TTC549 (cell line): ENCODE results near the gene RAX.

ENCODE experiments used
- FAIRE-seq: peaks from 2 replicates; lab custom pipeline; 2012; peaks lifted over from hg19 to GRCh38; lab: Jason Lieb, UNC

The RAX gene

DNA sequence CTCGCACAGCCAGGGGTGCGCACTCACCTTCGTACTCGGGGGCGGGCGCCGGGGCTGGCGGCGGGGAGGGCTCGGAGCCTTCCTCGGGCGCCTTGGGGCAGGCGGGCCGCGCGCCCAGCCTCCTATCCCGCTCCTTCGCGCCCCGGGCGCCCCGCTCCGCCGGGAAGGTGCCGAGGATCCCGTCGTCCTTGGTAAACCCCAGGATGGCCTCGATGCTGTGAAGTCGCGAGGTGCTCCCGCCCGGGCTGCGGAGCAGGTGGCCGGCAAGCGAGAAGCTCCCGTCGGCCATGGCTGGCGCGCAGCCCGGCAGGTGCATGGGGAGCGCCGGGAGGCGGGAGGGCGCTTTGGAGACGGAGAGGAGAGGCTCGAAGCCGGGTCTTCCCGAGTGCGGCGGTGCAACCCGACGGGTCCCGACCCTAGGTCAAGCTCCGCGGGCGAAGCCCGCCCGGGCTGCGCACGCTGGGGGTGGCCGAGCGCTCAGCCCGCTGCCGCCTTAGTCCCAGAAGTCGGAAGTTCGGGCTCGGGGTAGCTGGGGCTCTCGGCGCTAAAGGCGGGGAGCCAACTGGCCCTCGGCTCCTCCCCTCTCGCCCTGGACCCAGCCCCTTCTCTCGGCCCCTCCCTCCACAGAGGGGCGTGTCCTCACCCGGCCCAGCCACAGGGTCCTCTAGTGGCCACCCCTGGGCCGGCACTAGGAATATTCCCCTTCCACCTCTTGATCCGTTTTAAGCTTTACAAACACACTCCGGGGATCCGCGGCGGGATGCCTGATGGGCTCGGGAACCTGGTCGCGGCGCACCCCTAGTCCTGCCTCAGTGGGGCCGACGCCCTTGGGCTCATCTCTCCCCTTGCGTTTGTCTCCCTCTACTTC, at the start of gene RAX:
Gene RAX (minus strand): TSS at position 564 of the 868 bp plus-strand sequence. CDS start 248 bp downstream, at position 316.
- no peak for FAIRE-seq

DNA sequence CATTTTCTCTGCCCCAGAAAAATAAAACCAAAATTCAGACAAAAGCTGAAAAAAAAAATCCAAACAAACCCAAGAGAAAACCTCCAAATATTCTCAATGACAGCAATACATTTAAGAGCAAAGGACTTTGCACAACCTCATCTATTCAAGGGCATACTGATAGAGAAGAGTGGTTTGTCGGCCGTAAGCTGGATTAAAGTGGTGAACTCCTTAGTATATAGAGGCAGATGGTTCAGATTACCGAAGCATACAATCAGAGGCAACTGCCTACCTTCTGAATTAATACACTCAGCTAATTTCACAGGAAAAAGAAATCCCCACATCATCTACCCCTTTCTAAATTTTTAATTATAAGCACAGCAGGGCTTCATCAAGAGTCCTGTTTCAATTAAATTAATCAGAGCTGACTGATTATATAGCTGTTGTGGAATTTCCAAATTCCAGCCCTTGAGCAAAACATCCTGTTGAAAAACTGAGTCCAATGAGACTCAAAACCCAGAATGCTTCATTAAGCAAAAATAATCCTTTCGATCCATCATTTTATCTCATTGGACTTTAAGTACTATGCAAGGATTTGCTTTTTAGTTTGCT, 45.3 kb upstream of the RAX start, which contains the start of gene CPLX4:
Gene CPLX4 (minus strand): TSS at position 190 of the 591 bp plus-strand sequence. CDS start 187 bp downstream, at position 3.
- FAIRE-seq: no peak

DNA sequence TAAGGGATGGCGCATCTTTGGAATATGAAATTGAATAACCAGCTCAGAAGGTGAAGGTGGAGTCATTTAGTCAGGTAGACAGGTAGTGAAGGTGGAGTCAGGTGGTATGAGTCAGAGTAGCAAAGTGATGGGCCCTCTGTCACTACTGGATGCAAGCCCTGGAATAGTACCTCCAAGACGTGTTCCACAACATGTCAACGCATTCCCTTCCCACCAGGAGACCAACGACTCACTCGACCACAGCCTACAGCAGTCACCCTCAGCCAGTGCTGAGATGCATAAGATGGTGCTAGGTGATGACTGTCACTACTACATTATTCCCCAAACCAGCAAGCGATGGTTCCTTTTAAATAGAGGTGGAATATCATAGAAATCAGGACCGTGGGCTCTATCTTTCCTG, 38.4 kb upstream of the RAX start:
- no peak for FAIRE-seq

DNA sequence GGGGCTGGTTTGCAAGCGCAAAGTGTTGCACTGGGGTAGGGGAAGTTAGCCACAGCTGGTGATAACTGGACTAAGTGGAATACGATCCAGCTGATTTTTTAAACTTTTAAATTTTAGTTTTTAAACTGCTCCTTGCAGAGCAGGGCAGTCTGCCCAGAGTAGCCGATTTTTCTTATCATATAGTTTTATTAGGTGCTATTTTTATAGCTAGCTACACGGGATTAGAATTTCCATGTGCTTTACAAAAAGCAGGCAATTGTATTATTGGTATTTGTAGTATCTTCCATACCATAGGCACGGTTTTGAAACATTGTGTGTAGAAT, 35.6 kb upstream of the RAX start:
- no peak for FAIRE-seq

- no peak for FAIRE-seq
These were observed 35.1 kb upstream of the RAX start for GRCh38 chr18:59308248-59308937.

GRCh38 chr18:59306640-59307039, 33.4 kb upstream of the RAX start:
- FAIRE-seq: no peak

DNA sequence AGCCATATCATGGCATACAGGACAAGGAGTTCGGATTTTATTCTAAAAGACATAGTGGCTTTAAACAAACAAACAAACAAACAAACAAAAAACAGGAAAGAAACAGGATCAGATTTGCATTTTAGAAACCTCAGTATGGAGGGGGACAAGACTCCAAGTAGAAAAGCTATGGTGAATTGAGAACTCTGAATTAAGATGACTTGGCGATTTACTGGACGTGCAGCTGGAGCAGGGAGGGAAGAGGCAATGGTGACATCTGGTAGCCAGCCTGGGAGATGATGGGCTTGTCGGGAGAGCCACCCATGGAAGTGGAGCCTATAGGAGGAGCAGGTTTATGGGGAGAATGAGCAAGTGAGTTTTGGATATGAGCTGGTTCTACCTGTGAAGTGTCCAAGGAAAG, 32.0 kb upstream of the RAX start:
- FAIRE-seq: no peak

DNA sequence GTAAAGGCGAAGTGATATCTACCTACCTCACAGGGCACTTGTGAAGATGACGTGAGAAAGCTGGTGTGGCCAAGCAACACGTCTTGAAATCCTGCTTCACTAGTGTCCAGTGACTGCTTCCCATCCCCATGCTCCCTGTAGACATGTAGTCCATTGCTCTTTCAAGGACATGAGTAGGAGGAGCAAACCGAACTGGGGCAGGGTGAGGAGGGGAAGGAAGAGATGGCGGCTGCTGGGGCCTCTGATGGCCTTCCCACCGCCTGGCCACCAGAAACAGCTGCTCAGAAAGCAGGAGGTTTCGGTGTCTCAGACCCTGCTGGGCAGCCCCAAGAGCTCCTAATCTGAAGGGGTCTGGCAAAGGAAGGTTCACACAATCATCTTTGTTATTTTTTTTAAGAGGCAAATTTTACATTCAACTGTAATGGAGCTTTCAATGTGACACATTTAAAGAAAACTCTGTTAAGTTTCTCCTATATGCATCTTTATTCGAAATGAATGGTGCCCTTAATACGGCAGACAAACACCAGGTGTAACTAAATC, 30.5 kb upstream of the RAX start:
- no peak for FAIRE-seq

GRCh38 chr18:59303006-59303405, 29.8 kb upstream of the RAX start:
- no peak for FAIRE-seq

DNA sequence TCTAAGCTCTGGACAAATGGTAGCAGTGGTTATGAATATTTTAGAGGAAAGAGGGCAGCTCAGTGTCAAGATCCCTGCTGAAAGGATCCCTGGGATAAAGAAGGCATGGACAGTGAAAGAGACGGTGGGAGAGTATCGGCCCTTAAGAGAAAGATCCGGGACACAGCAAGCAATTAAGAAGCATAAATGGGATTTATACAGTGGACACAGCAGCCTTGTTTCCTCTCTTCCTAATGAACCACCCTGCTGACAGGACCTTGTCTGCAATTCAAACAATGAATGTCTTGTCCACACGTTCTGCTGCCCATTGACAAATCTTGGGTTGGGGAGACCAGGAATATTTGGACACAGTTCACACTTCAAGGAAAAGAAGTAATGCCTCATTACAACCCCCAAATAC, 28.7 kb upstream of the RAX start:
- no peak for FAIRE-seq

- FAIRE-seq: no peak
These were observed 27.5 kb upstream of the RAX start for GRCh38 chr18:59300676-59301285.

GRCh38 chr18:59298871-59299270, 25.6 kb upstream of the RAX start:
- FAIRE-seq: no peak

- no peak for FAIRE-seq
These were observed 20.1 kb upstream of the RAX start for GRCh38 chr18:59293317-59293716.

DNA sequence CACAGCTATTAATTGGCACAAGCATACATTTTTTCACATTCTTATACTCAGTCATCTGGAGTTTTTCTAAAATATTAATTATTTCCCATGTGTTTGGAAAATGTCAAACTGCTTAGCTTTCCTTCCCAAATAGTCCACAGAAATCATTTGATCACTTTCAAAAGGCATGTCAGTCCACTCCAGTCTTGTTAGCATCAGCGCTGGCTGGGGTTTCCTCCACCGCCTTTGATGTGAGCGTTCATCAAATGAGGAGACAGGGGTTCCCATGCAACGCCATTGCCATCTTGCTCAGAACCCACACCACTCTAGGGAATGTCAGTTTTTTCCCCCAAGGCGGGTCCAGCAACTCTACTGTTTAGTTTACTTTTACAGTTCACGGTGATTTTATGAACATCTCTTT, 13.1 kb upstream of the RAX start:
- no peak for FAIRE-seq

GRCh38 chr18:59282341-59282740, 9.1 kb upstream of the RAX start:
- no peak for FAIRE-seq

DNA sequence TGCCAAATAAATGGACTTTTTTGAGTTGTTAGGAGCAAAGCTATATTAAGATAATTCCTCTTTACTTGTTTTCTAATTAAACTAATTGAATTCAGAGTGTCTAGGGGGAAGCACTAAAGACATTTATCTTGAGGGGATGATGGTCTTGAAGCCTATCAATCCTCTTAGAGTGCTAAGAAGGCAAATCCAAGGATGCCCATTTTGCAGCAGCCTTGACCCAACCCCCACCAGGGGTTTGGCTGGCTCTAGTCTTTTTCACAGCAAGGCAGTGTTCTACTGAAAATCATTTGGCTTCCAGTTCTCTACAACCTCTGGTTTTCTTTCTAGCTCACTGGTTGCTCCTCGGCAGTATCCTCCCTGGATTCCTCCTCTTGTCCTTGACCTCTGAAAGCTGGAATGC, 6.5 kb upstream of the RAX start:
- no peak for FAIRE-seq

DNA sequence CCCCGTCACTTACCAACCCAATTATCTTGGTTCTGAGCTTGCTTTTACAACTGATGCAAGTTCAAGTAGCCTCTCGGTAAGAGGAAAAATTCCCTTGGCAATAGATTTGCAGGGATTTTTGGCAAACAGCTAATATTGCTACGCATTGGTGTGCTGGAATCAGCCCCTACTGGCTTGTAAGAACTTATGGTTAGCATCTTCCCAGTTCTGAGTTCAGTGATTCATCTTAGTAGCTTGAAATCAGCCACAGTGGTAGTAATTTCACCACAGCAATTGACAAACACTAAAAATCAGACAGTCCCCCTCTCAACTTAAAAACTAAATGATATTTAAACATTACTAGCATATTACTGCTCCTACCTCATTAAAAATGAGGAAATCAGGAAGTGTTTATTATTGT, 5.9 kb upstream of the RAX start:
- no peak for FAIRE-seq

DNA sequence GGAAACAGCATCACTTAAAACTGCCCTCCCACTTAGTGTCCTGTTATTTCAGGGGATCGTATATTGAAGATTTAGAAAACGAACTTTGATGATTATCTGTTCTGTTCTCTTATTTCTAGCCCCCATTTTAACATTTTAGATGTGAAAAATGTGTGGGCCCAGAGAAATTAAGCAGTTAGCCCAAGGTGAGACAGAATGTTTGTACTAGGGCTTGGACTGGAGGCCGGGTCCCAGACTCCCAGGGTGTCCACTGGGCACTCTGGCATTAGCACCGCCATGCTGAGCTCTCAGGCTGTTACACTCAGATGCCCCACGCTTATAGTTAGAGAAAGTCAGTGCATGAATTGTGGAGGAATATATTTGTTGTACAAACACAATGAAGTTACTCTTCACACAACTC, 5.5 kb upstream of the RAX start:
- no peak for FAIRE-seq

- FAIRE-seq: no peak
These were observed 2.8 kb upstream of the RAX start for GRCh38 chr18:59276047-59276446.

- no peak for FAIRE-seq
These were observed 2.2 kb upstream of the RAX start for GRCh38 chr18:59275406-59275949.

GRCh38 chr18:59274533-59274928, 1.3 kb upstream of the RAX start:
- no peak for FAIRE-seq

GRCh38 chr18:59273759-59274532, 692 bp upstream of the RAX start:
- FAIRE-seq: no peak
